H1 (cell line): ENCODE data around the gene IGSF9B. TPM values are rescaled to one million over a fixed set of nuclear protein-coding genes. Genes with fewer than 3 reads are reported as not detected.

ENCODE experiments used
- CTCF ChIA-PET: fragments of 300-600 bp; sonication (Branson Sonifier 250); formaldehyde crosslinking; loops from one replicate; lab custom pipeline; 2021; ENCODE audit not compliant: partially characterized antibody; lab: Charles Lee
- POLR2A ChIA-PET: fragments of 300-600 bp; sonication (Branson Sonifier 250); formaldehyde crosslinking; loops from one replicate; lab custom pipeline; 2021; ENCODE audit warnings: inconsistent platforms; ENCODE audit not compliant: partially characterized antibody; lab: Charles Lee
- DNase-seq, 2 experiments: peaks; one replicate each; pipeline versions ENCODE4 v3.0.0 to v3.0.0-alpha.2; 2010 to 2022; ENCODE audit warnings: low spot score in 2 of 2, low read depth in 1 of 2, mixed read lengths in 1 of 2
- FAIRE-seq: peaks from 2 replicates; lab custom pipeline; 2011; peaks lifted over from hg19 to GRCh38; lab: Jason Lieb, UNC
- H2AFZ ChIP-seq: 2 replicates; pipeline ENCODE4 v1.8.1; 2012; ENCODE audit warnings: low read length, inconsistent platforms
- H2AK5ac ChIP-seq: 2 replicates; pipeline ENCODE4 v1.6.1; 2013; ENCODE audit warnings: low read depth, low read length
- H2BK120ac ChIP-seq: replicated peaks from 2 replicates; pipeline ENCODE3; 2013; ENCODE audit warnings: low read depth, low read length, inconsistent platforms
- H2BK12ac ChIP-seq: 2 replicates; pipeline ENCODE4 v1.6.1; 2013; ENCODE audit warnings: low read depth, low read length
- H2BK15ac ChIP-seq: 2 replicates; pipeline ENCODE4 v1.6.1; 2013; ENCODE audit warnings: low read length
- H2BK20ac ChIP-seq: 2 replicates; pipeline ENCODE4 v1.6.1; 2013; ENCODE audit warnings: low read length
- H2BK5ac ChIP-seq: 2 replicates; pipeline ENCODE4 v1.6.1; 2013; ENCODE audit warnings: low read depth, low read length
- H3K14ac ChIP-seq: 2 replicates; pipeline ENCODE4 v1.6.1; 2013; ENCODE audit warnings: inconsistent platforms; ENCODE audit not compliant: insufficient read length
- H3K18ac ChIP-seq: 2 replicates; pipeline ENCODE4 v1.6.1; 2013; ENCODE audit warnings: low read length; ENCODE audit errors: extremely low read depth
- H3K23ac ChIP-seq: 2 replicates; pipeline ENCODE4 v1.6.1; 2013; ENCODE audit warnings: inconsistent platforms; ENCODE audit not compliant: insufficient read length
- H3K23me2 ChIP-seq: 2 replicates; pipeline ENCODE4 v1.6.1; 2013; ENCODE audit warnings: low read depth, low read length
- H3K27ac ChIP-seq: 2 replicates; pipeline ENCODE4 v1.6.1; 2011; ENCODE audit warnings: low read depth, low read length, inconsistent platforms
- H3K27me3 ChIP-seq, 4 experiments: replicated peaks in 1 of 4; 1 replicate in 1 of 4; 2 replicates in 3 of 4; pipeline versions ENCODE4 v1.6.1 to v1.8.1; 2011 to 2013; ENCODE audit warnings: low read length in 3 of 4, mild to moderate bottlenecking in 3 of 4, inconsistent platforms in 2 of 4, mixed read lengths in 2 of 4, moderate library complexity in 1 of 4; ENCODE audit not compliant: control insufficient read depth in 3 of 4, insufficient read depth in 3 of 4; ENCODE audit errors: extremely low read depth in 1 of 4
- H3K36me3 ChIP-seq, 4 experiments: 2 replicates each; pipeline versions ENCODE4 v1.6.1 to v1.8.1; 2011 to 2013; ENCODE audit warnings: mild to moderate bottlenecking in 4 of 4, low read length in 3 of 4, moderate library complexity in 2 of 4, control low read depth in 1 of 4, inconsistent platforms in 1 of 4; ENCODE audit not compliant: insufficient read depth in 4 of 4, control insufficient read depth in 2 of 4
- H3K4ac ChIP-seq: replicated peaks from 2 replicates; pipeline ENCODE3; 2013; ENCODE audit warnings: low read length, low read depth, mixed read lengths, inconsistent platforms; ENCODE audit not compliant: insufficient read length
- H3K4me1 ChIP-seq, 4 experiments: replicated peaks in 1 of 4; 1 replicate in 1 of 4; 2 replicates in 3 of 4; pipeline versions ENCODE4 v1.6.1 to v1.8.1; 2011 to 2013; ENCODE audit warnings: low read length in 3 of 4, inconsistent platforms in 2 of 4, mixed read lengths in 1 of 4; ENCODE audit not compliant: insufficient read depth in 4 of 4, control insufficient read depth in 3 of 4
- H3K4me2 ChIP-seq, 2 experiments: 2 replicates each; pipeline versions ENCODE4 v1.6.1 to v1.8.1; 2011 to 2013; ENCODE audit warnings: low read depth in 2 of 2, low read length in 2 of 2, control low read depth in 1 of 2, inconsistent platforms in 1 of 2, mild to moderate bottlenecking in 1 of 2; ENCODE audit not compliant: insufficient read depth in 1 of 2
- H3K4me3 ChIP-seq, 4 experiments: fragments of 200-600, 300-600 bp in 1 of 4; sonication (generic), shearing (Covaris generic), sonication (Bioruptor Twin) in 1 of 4; 2 replicates each; pipeline versions ENCODE4 v1.5.1 to v1.8.1; 2011 to 2016; ENCODE audit warnings: low read length in 4 of 4, low read depth in 3 of 4, control low read depth in 2 of 4, inconsistent platforms in 2 of 4, mild to moderate bottlenecking in 2 of 4, mixed read lengths in 1 of 4, moderate library complexity in 1 of 4; ENCODE audit not compliant: insufficient read depth in 2 of 4; ENCODE audit errors: extremely low read depth in 1 of 4
- H3K56ac ChIP-seq: replicated peaks from 2 replicates; pipeline ENCODE3; 2013; ENCODE audit warnings: low read depth, mild to moderate bottlenecking, mixed read lengths, low read length, inconsistent platforms; ENCODE audit not compliant: insufficient read length
- H3K79me1 ChIP-seq: 2 replicates; pipeline ENCODE4 v1.6.1; 2013; ENCODE audit warnings: low read depth, low read length, control low read depth
- H3K79me2 ChIP-seq, 2 experiments: 2 replicates each; pipeline versions ENCODE4 v1.6.1 to v1.8.1; 2012 to 2013; ENCODE audit warnings: low read length in 2 of 2, mild to moderate bottlenecking in 2 of 2, inconsistent platforms in 1 of 2; ENCODE audit not compliant: insufficient read depth in 2 of 2, control insufficient read depth in 1 of 2
- H3K9ac ChIP-seq, 4 experiments: replicated peaks in 1 of 4; 1 replicate in 1 of 4; 2 replicates in 3 of 4; pipeline versions ENCODE4 v1.6.1 to v1.8.1; 2011 to 2013; ENCODE audit warnings: low read depth in 3 of 4, low read length in 3 of 4, control low read depth in 2 of 4, mild to moderate bottlenecking in 2 of 4, moderate library complexity in 2 of 4, inconsistent platforms in 1 of 4; ENCODE audit errors: extremely low read depth in 1 of 4
- H3K9me3 ChIP-seq, 2 experiments: 2 replicates each; pipeline versions ENCODE4 v1.6.1 to v1.8.1; 2012 to 2013; ENCODE audit warnings: mild to moderate bottlenecking in 2 of 2, moderate library complexity in 2 of 2, control low read depth in 1 of 2, inconsistent platforms in 1 of 2, low read depth in 1 of 2, low read length in 1 of 2, mixed read lengths in 1 of 2; ENCODE audit not compliant: insufficient read depth in 2 of 2
- H4K20me1 ChIP-seq, 2 experiments: replicated peaks in 1 of 2; 2 replicates each; pipeline versions ENCODE3 to v1.8.1; 2011 to 2013; ENCODE audit warnings: inconsistent platforms in 2 of 2, low read length in 2 of 2, mild to moderate bottlenecking in 1 of 2; ENCODE audit not compliant: insufficient read depth in 2 of 2, control insufficient read depth in 1 of 2
- H4K5ac ChIP-seq: 2 replicates; pipeline ENCODE4 v1.6.1; 2013; ENCODE audit warnings: low read length, low read depth, mixed read lengths, inconsistent platforms; ENCODE audit not compliant: insufficient read length
- H4K8ac ChIP-seq: 2 replicates; pipeline ENCODE4 v1.8.0; 2013; ENCODE audit warnings: mild to moderate bottlenecking, moderate library complexity, low read length, inconsistent platforms; ENCODE audit not compliant: insufficient read depth; ENCODE audit errors: extremely low read depth
- H4K91ac ChIP-seq: replicated peaks from 2 replicates; pipeline ENCODE3; 2013; ENCODE audit warnings: low read length, mixed read lengths, inconsistent platforms; ENCODE audit not compliant: insufficient read length
- CBX8 ChIP-seq: fragments of 300-800, 300-1000 bp; sonication (generic); IDR thresholded peaks from 2 replicates; pipeline ENCODE4 v1.7.1; 2016; ENCODE audit warnings: low read depth, low read length, borderline replicate concordance
- CHD1 ChIP-seq: IDR thresholded peaks from 2 replicates; pipeline ENCODE4 v1.6.1; 2012; ENCODE audit warnings: low read depth, low read length, improper control_type of control experiment
- CREB1 ChIP-seq: IDR thresholded peaks from 2 replicates; pipeline ENCODE4 v1.6.1; 2012; ENCODE audit warnings: inconsistent platforms
- EP300 ChIP-seq, 2 experiments: IDR thresholded peaks; 1 replicate in 1 of 2; 2 replicates in 1 of 2; pipeline ENCODE4 v1.6.1; 2011 to 2012; ENCODE audit warnings: low read depth in 2 of 2, low read length in 2 of 2, mild to moderate bottlenecking in 2 of 2, borderline replicate concordance in 1 of 2, inconsistent platforms in 1 of 2, moderate library complexity in 1 of 2
- GABPA ChIP-seq: IDR thresholded peaks from 2 replicates; pipeline ENCODE4 v1.6.1; 2011; ENCODE audit warnings: mild to moderate bottlenecking, low read length, moderate library complexity, borderline replicate concordance; ENCODE audit not compliant: insufficient read depth
- HDAC2 ChIP-seq, 2 experiments: fragments of 300-600 bp in 1 of 2; sonication (generic) in 1 of 2; IDR thresholded peaks; 2 replicates each; pipeline ENCODE4 v1.6.1; 2011 to 2012; ENCODE audit warnings: low read depth in 2 of 2, low read length in 2 of 2, mild to moderate bottlenecking in 2 of 2, moderate library complexity in 2 of 2, borderline replicate concordance in 1 of 2, inconsistent platforms in 1 of 2
- HDAC6 ChIP-seq: IDR thresholded peaks from one replicate; pipeline ENCODE4 v1.7.1; 2012; ENCODE audit warnings: low read depth, mild to moderate bottlenecking, inconsistent platforms, low read length, moderate library complexity
- KDM1A ChIP-seq: fragments of 200-600, 300-600 bp; sonication (generic); IDR thresholded peaks from 2 replicates; pipeline ENCODE4 v1.7.1; 2016; ENCODE audit warnings: mild to moderate bottlenecking, low read length, borderline replicate concordance
- MAFK ChIP-seq: IDR thresholded peaks from 2 replicates; pipeline ENCODE4 v1.6.1; 2012; ENCODE audit warnings: low read depth, mild to moderate bottlenecking, improper control_type of control experiment, low read length
- POLR2A ChIP-seq, 2 experiments: IDR thresholded peaks; 1 replicate in 1 of 2; 2 replicates in 1 of 2; pipeline ENCODE4 v1.6.1; 2011; ENCODE audit warnings: low read depth in 2 of 2, low read length in 2 of 2, mild to moderate bottlenecking in 2 of 2; ENCODE audit errors: control extremely low read depth in 1 of 2
- POU5F1 ChIP-seq: IDR thresholded peaks from 2 replicates; pipeline ENCODE4 v1.6.1; 2011; ENCODE audit warnings: low read depth, mild to moderate bottlenecking, low read length, moderate library complexity
- RXRA ChIP-seq: IDR thresholded peaks from 2 replicates; pipeline ENCODE4 v1.6.1; 2011; ENCODE audit warnings: low read depth, mild to moderate bottlenecking, low read length, moderate library complexity; ENCODE audit not compliant: insufficient read depth
- SP2 ChIP-seq: IDR thresholded peaks from 2 replicates; pipeline ENCODE4 v1.6.1; 2012; ENCODE audit warnings: mild to moderate bottlenecking, low read length, inconsistent platforms
- SP4 ChIP-seq: IDR thresholded peaks from 2 replicates; pipeline ENCODE4 v1.6.1; 2012; ENCODE audit warnings: low read length, inconsistent platforms
- TEAD4 ChIP-seq: IDR thresholded peaks from 2 replicates; pipeline ENCODE4 v1.6.1; 2012; ENCODE audit warnings: low read depth, low read length, inconsistent platforms, mixed read lengths
- WGBS, 2 experiments: shearing (Covaris generic) in 1 of 2; methylation state at CpG; one replicate each; pipeline versions ENCODE4 v1.1.6 to v1.1.7; 2013 to 2015; ENCODE audit warnings: low lambda C conversion rate in 2 of 2, mixed read lengths in 2 of 2, inconsistent platforms in 1 of 2, low coverage in 1 of 2, missing lambda C conversion rate in 1 of 2; ENCODE audit not compliant: insufficient replicate concordance in 2 of 2, insufficient coverage in 1 of 2, insufficient read length in 1 of 2; ENCODE audit errors: extremely low coverage in 1 of 2, missing lambda C conversion rate in 1 of 2; 5-methylcytosine and 5-hydroxymethylcytosine counted together
- polyA plus RNA-seq, 7 experiments: library from polyadenylated mRNA; depleted of rRNA in 3 of 7; stranded (reverse) in 5 of 7; unstranded in 2 of 7; fragments of >200 nt in 5 of 7; fragments of 200-250 nt in 2 of 7; gene quantifications; 1 replicate in 5 of 7; 2 replicates in 1 of 7; 4 replicates in 1 of 7; pipeline versions ENCODE4 v1.2.1 to v1.2.3, GENCODE V29; 2011 to 2013; ENCODE audit warnings: missing spikeins in 2 of 7, mixed read lengths in 2 of 7
- total RNA-seq: library from RNA; stranded (reverse); fragmentation: NEBNext Ultra II Directional; extraction: Animal tissue kit (Norgen Biotek cat#: 25700); gene quantifications from 2 replicates; pipeline ENCODE4 v1.2.1, GENCODE V29; 2021

IGSF9B gene
- total and polyA plus RNA-seq, 2 of the 8 experiments (the other 6 are each of a cell fraction or from before 2014, with no cell fraction given), result 16.5 to 49.2 TPM

GRCh38 chr11:133864756-133865155 is 92.0 kb downstream of the IGSF9B start:
- Histone ChIP-seq H4K20me1 (no peaks in the 10 kb centered on the region), H2BK15ac (no peak overlapping the region), H3K36me3 (no peaks in the 10 kb centered on the region), H2AFZ (no peak overlapping the region), H3K23ac (no peak overlapping the region), H4K8ac (no peak overlapping the region), H3K27ac (no peak overlapping the region), H3K4me2 (no peak overlapping the region), H2BK20ac (no peak overlapping the region), H3K9ac (no peak overlapping the region), H3K23me2 (no peaks in the 10 kb centered on the region), H2BK12ac (no peak overlapping the region), H3K9me3 (no peaks in the 10 kb centered on the region), H2BK5ac (no peak overlapping the region), H3K4me3 (no peak overlapping the region), H3K79me1 (no peaks in the 10 kb centered on the region), H3K4me1 (no peaks in the 10 kb centered on the region), H2BK120ac (no peak overlapping the region), H4K91ac (no peak overlapping the region), H3K18ac (no peak overlapping the region), H3K79me2 (no peaks in the 10 kb centered on the region), H3K27me3 (no peaks in the 10 kb centered on the region), H3K56ac (no peak overlapping the region), H3K14ac (no peak overlapping the region), H2AK5ac (no peak overlapping the region), H3K4ac (no peak overlapping the region), H4K5ac (no peak overlapping the region)
- POLR2A ChIA-PET, result no interaction called here
- DNase-seq (no peak), FAIRE-seq (no peak)
- CTCF ChIA-PET, result no interaction called here
- 95% methylated on average over 25 of the region's 26 CpGs; no CpG with 5 or more reads in 1 of the 2 experiments for WGBS, 2 experiments
- no peak for TF ChIP-seq HDAC2 (IDR thresholded peaks at IDR 0.05; ENCODE audit: borderline replicate concordance in 1 of 2, low read depth in 2 of 2, low read length in 2 of 2)
- TF ChIP-seq SP4, result no peak
- TF ChIP-seq HDAC6, result no peak
- no peak for TF ChIP-seq CHD1
- TF ChIP-seq POU5F1, result no peak
- TF ChIP-seq POLR2A (IDR thresholded peaks at IDR 0.05; ENCODE audit: control extremely low read depth in 1 of 2, low read depth in 2 of 2, low read length in 2 of 2), result no peak
- no peak for TF ChIP-seq KDM1A
- no peak for TF ChIP-seq EP300 (IDR thresholded peaks at IDR 0.05; ENCODE audit: borderline replicate concordance in 1 of 2, low read depth in 2 of 2, low read length in 2 of 2)
- no peak for TF ChIP-seq SP2
- TF ChIP-seq CREB1, result no peak
- TF ChIP-seq TEAD4, result no peak
- no peak for TF ChIP-seq RXRA
- TF ChIP-seq MAFK, result no peak
- no peak for TF ChIP-seq GABPA
- TF ChIP-seq CBX8, result no peak
